Panc1 (cell line): ENCODE measurements around the gene POLR3H.

ENCODE experiments used
- POLR2AphosphoS5 ChIP-seq: IDR thresholded peaks from 2 replicates; pipeline ENCODE4 v1.6.1; 2012; ENCODE audit warnings: mild to moderate bottlenecking, low read depth, low read length, moderate library complexity
- TCF7L2 ChIP-seq: IDR thresholded peaks from 2 replicates; pipeline ENCODE4 v1.6.1; 2011; ENCODE audit warnings: mild to moderate bottlenecking, low read depth, low read length, inconsistent platforms
- TF ChIP-seq, protein P1 (sequence below): fragments of 450-650 bp; IDR thresholded peaks from 2 replicates; pipeline ENCODE4 v1.5.1; 2017; ENCODE audit warnings: mild to moderate bottlenecking
- TF ChIP-seq, protein P2 (sequence below), 2 experiments: IDR thresholded peaks; 2 replicates each; pipeline ENCODE4 v1.6.1; 2011 to 2012; ENCODE audit warnings: low read depth in 2 of 2, control low read depth in 1 of 2, low read length in 1 of 2, mild to moderate bottlenecking in 1 of 2, moderate library complexity in 1 of 2; ENCODE audit not compliant: insufficient read depth in 1 of 2

DNA sequence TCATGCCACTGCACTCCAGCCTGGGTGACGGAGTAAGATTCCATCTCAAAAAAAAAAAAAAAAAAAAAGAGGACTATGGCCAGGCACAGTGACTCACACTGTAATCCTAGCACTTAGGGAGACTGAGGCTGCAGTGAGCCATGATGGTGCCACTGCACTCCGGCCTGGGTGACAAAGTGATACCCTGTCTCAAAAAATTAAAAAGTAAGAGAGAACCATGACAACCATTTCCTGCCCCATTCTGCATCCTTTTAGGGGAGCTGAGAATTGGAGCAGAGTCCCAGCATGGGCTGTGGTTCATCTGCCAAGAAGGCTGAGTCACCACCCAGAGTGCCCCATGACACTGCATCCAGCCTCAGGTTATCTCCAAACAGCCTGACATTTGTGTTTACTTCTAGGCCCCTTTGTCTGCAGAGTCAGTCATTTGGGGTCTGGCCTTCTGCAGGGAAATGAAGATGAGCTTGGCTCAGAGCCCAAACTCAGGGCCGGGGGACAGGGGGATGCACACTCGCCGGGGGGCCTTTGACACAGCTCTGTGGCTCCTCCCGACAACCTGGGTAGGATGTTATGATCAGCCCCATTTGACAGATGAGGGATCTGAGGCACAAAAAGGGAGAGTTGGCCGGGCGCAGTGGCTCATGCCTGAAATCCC lies 21.3 kb upstream of the POLR3H start:
- TF ChIP-seq, protein P1, sequence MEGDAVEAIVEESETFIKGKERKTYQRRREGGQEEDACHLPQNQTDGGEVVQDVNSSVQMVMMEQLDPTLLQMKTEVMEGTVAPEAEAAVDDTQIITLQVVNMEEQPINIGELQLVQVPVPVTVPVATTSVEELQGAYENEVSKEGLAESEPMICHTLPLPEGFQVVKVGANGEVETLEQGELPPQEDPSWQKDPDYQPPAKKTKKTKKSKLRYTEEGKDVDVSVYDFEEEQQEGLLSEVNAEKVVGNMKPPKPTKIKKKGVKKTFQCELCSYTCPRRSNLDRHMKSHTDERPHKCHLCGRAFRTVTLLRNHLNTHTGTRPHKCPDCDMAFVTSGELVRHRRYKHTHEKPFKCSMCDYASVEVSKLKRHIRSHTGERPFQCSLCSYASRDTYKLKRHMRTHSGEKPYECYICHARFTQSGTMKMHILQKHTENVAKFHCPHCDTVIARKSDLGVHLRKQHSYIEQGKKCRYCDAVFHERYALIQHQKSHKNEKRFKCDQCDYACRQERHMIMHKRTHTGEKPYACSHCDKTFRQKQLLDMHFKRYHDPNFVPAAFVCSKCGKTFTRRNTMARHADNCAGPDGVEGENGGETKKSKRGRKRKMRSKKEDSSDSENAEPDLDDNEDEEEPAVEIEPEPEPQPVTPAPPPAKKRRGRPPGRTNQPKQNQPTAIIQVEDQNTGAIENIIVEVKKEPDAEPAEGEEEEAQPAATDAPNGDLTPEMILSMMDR = no peak
- TF ChIP-seq TCF7L2 = no peak
- TF ChIP-seq, protein P2, sequence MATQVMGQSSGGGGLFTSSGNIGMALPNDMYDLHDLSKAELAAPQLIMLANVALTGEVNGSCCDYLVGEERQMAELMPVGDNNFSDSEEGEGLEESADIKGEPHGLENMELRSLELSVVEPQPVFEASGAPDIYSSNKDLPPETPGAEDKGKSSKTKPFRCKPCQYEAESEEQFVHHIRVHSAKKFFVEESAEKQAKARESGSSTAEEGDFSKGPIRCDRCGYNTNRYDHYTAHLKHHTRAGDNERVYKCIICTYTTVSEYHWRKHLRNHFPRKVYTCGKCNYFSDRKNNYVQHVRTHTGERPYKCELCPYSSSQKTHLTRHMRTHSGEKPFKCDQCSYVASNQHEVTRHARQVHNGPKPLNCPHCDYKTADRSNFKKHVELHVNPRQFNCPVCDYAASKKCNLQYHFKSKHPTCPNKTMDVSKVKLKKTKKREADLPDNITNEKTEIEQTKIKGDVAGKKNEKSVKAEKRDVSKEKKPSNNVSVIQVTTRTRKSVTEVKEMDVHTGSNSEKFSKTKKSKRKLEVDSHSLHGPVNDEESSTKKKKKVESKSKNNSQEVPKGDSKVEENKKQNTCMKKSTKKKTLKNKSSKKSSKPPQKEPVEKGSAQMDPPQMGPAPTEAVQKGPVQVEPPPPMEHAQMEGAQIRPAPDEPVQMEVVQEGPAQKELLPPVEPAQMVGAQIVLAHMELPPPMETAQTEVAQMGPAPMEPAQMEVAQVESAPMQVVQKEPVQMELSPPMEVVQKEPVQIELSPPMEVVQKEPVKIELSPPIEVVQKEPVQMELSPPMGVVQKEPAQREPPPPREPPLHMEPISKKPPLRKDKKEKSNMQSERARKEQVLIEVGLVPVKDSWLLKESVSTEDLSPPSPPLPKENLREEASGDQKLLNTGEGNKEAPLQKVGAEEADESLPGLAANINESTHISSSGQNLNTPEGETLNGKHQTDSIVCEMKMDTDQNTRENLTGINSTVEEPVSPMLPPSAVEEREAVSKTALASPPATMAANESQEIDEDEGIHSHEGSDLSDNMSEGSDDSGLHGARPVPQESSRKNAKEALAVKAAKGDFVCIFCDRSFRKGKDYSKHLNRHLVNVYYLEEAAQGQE (IDR thresholded peaks at IDR 0.05; ENCODE audit: insufficient read depth in 1 of 2, low read depth in 2 of 2, low read length in 1 of 2) = no peak
- TF ChIP-seq POLR2AphosphoS5 = no peak
